ENCODE measurements around the gene DHRS3. TPM values are rescaled to one million over a fixed set of nuclear protein-coding genes. Genes with fewer than 3 reads are reported as not detected.

The DHRS3 gene
- total RNA-seq, 2 donors from 2014 or later, result 81.7 to 104 TPM

DNA sequence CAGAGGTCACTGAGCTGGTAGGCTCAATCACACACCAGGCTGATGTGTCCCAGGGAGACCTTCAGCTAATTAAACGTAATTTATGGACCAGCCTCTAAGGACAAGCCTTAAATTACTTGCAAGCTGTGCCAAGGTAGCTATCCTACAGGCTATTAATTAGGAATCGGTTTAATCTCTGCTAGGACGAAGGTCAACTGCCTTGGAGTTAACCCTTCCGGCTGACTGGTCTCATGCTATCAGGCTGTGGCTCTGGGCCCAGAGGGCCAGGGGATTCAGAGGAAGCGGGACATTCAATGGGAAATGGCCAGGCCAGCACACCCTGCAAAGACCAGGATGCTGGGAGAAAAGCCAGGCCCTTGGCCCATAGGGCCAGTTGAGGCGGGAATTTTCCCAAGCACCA is 19.0 kb downstream of the DHRS3 start:
- Histone ChIP-seq H3K9me3 (no peaks in the 10 kb centered on the region), H3K27ac (peak overlapping the region in 1 of 4 donors; percentile 2), H3K36me3 (replicated peaks in 1 of 2; ENCODE audit: insufficient read depth in 1 of 2, low read depth in 2 of 2) (no peaks in the 10 kb centered on the region), H3K4me3 (no peak overlapping the region), H3K4me1 (peaks cover 97% of the 10 kb centered on the region), H3K27me3 (no peaks in the 10 kb centered on the region)
- ATAC-seq, result no peak
- TF ChIP-seq CTCF (IDR thresholded peaks at IDR 0.05) (no peak), POLR2A (IDR thresholded peaks at IDR 0.05) (no peak)
- DNase-seq, result no peak
- WGBS, 2 donors, result 33 to 41% methylated on average over 5 to 6 of the region's 6 CpGs
- intact Hi-C loops (cut with DNase I), result no loop called here

DNA sequence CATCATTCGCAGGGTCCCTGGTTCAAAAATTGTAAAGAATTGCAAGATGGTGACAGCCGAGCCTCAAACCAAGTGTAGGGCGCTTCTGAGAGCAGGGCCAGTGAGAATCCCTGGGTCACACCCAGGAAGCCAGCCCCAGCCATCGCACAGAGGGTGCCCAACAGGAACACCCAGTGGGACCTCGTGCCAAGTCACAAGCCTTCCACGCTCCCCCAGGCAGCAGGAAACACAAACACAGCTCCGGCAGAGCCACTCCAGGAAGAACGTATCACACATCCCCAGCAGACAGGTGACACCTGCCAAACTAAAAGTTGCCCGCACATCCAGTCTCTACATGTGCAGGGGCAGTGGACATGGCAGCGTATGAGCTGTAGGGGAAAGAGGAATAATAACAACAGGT is 20.2 kb downstream of the DHRS3 start:
- 46 to 53% methylated on average over 9 to 10 of the region's 10 CpGs for WGBS, 2 donors
- Histone ChIP-seq H3K27me3 (no peaks in the 10 kb centered on the region), H3K4me1 (peaks cover 93% of the 10 kb centered on the region), H3K27ac (peak overlapping the region in 3 of 4 donors; percentile 11 to 17 (median 14)), H3K9me3 (no peaks in the 10 kb centered on the region), H3K4me3 (no peak overlapping the region), H3K36me3 (replicated peaks in 1 of 2; ENCODE audit: insufficient read depth in 1 of 2, low read depth in 2 of 2) (no peaks in the 10 kb centered on the region)
- DNase-seq (peak in 3 of 4 donors; percentile 53 to 70 (median 69)), ATAC-seq (no peak)
- intact Hi-C loops (cut with DNase I), result no loop called here
- TF ChIP-seq CTCF (IDR thresholded peaks at IDR 0.05) (no peak), POLR2A (IDR thresholded peaks at IDR 0.05) (no peak)

DNA sequence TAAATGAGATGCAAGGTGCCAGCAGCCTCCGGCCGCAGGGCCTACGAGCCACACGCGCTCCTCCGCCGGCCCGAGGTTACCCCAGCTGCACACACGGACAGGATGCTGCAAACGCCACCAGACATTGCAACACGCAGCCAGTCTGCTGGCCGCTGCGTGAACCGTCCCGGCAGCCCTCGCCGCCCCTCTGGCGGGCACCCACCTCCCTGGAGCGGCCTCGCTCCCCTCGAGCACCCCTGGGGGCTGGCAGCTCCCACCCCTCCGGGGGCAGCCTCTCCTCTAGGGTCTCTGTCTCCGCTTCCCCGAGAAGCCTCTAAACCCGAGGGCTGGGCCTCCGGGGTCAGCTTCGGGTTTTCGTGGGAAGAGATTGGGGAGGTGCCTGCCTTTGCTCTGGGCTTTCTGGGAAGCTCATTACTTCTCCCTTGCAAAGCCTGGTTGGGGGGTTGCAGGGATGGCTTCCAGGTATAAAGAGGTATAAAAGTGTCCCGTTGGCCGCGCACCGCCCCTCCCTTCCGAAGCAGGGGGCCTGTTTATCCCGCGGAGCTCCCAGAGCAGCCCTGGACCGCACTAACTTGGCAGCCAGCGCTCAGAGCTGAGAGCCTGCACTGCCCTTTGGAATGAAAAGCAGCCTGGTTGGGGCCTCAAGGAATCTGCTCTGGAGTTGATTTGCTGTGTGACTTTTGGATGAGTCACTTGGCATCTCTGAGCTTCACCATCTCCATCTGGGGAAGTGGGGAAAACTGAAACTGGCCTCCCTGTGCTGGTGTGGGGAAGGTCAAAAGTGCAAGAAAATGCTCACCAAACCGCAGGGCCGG is 21.8 kb downstream of the DHRS3 start:
- H3K27ac ChIP-seq, result peak overlapping the region; percentile 36 to 80 (median 66)
- ATAC-seq, result peak; percentile 72
- no peaks in the 10 kb centered on the region for H3K9me3 ChIP-seq
- intact Hi-C loops (cut with DNase I), result no loop called here
- no peak for TF ChIP-seq CTCF (IDR thresholded peaks at IDR 0.05)
- no peak for TF ChIP-seq POLR2A (IDR thresholded peaks at IDR 0.05)
- H3K4me3 ChIP-seq, result no peak overlapping the region
- peak; percentile 62 to 89 (median 78) for DNase-seq
- H3K27me3 ChIP-seq, result no peaks in the 10 kb centered on the region
- H3K36me3 ChIP-seq (replicated peaks in 1 of 2; ENCODE audit: insufficient read depth in 1 of 2, low read depth in 2 of 2), result peaks cover 0 to 4% of the 10 kb centered on the region in 2 donors
- WGBS, 2 donors, result 43 to 61% methylated on average over 8 to 39 of the region's 39 CpGs
- H3K4me1 ChIP-seq, result peaks cover 79% of the 10 kb centered on the region

GRCh38 chr1:12595757-12596006 is 22.3 kb downstream of the DHRS3 start:
- Histone ChIP-seq H3K36me3 (replicated peaks in 1 of 2; ENCODE audit: insufficient read depth in 1 of 2, low read depth in 2 of 2) (peaks cover 0 to 4% of the 10 kb centered on the region in 2 donors), H3K27me3 (no peaks in the 10 kb centered on the region), H3K4me1 (peaks cover 73% of the 10 kb centered on the region), H3K27ac (peak overlapping the region; percentile 12 to 80 (median 66)), H3K9me3 (no peaks in the 10 kb centered on the region), H3K4me3 (no peak overlapping the region)
- 24 to 52% methylated on average over 14 to 18 of the region's 18 CpGs for WGBS, 2 donors
- TF ChIP-seq CTCF (IDR thresholded peaks at IDR 0.05) (no peak), POLR2A (IDR thresholded peaks at IDR 0.05) (no peak)
- intact Hi-C loops (cut with DNase I), result no loop called here
- no peak for DNase-seq
- ATAC-seq, result no peak

Data from body of pancreas (tissue), 4 donors.